ENCODE measurements around the gene UNC13B. TPM values are rescaled to one million over a fixed set of nuclear protein-coding genes. Genes with fewer than 3 reads are reported as not detected.

Gene UNC13B
- total RNA-seq, 2 donors from 2014 or later: 1.4 to 1.7 TPM

DNA sequence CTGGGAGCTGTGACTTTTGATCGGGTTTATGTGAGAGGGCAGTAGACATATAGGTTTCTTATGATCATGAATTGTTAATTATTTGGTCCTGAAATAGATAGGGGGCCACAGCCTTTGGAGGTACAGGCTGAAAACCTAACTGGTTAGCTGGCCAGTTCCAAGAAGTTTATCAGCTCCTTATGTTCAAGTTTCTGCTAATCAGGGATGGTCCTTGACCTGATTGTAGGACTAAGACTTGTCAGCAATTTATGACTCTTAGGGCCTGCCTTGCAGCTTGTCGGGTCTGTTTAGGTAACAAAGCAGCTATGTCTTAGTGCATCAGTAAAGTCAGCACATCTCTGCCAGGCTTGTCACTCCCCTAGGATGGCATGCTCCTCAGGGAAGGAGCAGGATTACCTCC, 176.3 kb downstream of the UNC13B start:
- no peak overlapping the region for H3K4me3 Mint-ChIP-seq
- H3K36me3 Mint-ChIP-seq (ENCODE audit: low read depth): no peaks in the 10 kb centered on the region
- peaks cover 13% of the 10 kb centered on the region for H3K27me3 Mint-ChIP-seq
- H3K27ac Mint-ChIP-seq: no peak overlapping the region
- no peak for ATAC-seq (replicated peaks)
- H3K4me1 Mint-ChIP-seq: no peaks in the 10 kb centered on the region
- no peaks in the 10 kb centered on the region for H3K9me3 Mint-ChIP-seq

DNA sequence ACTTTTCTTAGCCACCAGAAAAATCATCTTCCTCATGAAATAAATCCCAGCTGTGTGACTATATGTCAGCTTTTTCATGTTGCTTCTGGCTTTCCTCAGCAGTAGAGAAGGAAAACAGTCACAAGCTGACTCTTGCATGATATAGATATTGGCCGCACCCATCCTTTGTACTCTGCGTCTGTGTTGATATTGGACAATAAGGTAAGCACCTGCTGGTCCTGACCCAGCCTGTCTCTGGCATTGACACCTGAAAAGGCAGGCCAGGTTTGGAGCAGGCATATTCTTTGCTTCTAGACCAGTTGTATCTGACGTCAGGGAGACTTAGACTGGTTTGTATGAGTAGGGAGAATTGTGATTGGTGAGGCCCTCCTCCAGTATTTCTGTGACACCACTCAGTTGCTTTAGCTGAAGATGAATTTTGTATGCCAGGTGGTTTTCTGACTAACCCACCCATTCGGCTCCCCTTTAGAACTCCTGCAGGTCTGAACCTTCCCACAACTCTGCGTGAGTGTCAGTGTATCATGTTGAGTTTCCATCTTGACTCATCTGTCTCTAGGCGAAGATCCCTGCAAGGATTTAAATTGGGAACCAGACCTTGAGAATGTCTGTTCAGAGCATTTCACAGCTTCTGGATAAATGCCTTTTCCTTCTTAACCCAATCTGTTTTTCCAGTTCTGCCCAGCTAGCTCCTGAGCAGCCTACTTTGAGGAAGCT, 176.9 kb downstream of the UNC13B start:
- Mint-ChIP-seq H3K4me1 (no peaks in the 10 kb centered on the region), H3K36me3 (ENCODE audit: low read depth) (no peaks in the 10 kb centered on the region), H3K27me3 (peaks cover 16% of the 10 kb centered on the region), H3K27ac (no peak overlapping the region), H3K4me3 (no peak overlapping the region), H3K9me3 (no peaks in the 10 kb centered on the region)
- ATAC-seq (replicated peaks): no peak

DNA sequence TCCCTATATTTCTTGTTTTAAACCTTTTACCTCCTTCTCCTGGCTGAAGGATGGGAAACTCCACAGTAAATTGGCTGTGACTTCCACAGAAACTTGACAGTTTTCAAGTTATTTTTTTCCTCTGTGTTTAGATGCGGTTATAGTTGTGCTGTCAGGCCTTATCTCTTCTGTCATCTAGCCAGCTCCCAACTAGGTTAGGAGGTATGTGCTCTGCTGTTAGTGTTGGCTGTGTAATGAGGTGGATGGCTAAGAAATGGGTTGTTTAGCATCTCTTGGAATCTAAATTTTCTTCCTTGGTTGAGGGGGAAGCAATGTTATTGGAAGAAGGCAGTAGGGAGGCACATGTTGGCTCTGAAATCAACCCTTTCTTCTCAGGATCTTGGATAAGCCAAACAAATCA, 178.2 kb downstream of the UNC13B start:
- Mint-ChIP-seq H3K9me3 (no peaks in the 10 kb centered on the region), H3K27me3 (peaks cover 16% of the 10 kb centered on the region), H3K4me3 (no peak overlapping the region), H3K27ac (no peak overlapping the region), H3K36me3 (ENCODE audit: low read depth) (no peaks in the 10 kb centered on the region), H3K4me1 (no peaks in the 10 kb centered on the region)
- no peak for ATAC-seq (replicated peaks)

DNA sequence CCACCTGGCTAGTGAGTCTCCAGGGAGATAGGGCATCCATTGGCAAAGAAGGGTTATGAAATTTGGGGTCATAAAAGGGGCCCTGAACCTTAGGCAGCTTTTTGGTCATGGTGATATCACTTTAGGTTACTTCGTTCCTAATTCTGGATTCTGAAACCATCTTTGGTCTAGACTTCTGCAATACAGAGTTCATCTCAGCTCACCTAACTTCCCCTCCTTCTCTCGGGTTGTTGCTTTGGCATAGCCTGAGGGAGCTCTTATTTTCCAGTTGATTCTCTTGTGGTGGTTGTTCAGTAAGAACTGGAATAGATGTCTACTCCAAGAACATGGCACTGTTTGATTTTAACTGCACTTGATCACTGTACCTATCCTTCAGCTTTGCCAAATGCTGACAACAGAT, 179.2 kb downstream of the UNC13B start:
- Mint-ChIP-seq H3K27me3 (peaks cover 14% of the 10 kb centered on the region), H3K9me3 (no peaks in the 10 kb centered on the region), H3K4me1 (no peaks in the 10 kb centered on the region), H3K4me3 (no peak overlapping the region), H3K36me3 (ENCODE audit: low read depth) (no peaks in the 10 kb centered on the region), H3K27ac (no peak overlapping the region)
- ATAC-seq (replicated peaks): no peak

DNA sequence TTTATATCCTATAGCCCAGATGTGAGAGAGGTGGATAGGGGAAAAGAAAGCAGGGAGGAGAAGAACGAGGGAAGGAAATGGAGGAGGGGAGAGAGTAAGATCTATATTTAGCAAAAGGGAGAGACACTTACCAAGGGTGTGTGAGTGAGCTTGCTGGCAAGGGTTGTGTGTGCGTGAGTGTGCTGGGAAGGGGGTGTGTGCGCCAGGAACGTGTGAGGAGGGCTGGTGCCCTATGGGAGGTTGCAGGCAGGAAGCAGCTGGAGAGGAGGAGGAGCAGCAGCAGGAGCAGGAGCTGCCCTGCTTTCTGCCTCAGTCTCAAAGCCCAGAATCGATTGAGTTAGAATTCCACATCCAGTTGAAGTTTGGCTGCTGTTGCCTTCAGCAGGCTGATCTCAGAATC, 179.8 kb downstream of the UNC13B start:
- Mint-ChIP-seq H3K36me3 (ENCODE audit: low read depth) (no peaks in the 10 kb centered on the region), H3K27ac (no peak overlapping the region), H3K27me3 (peaks cover 12% of the 10 kb centered on the region), H3K4me3 (no peak overlapping the region), H3K4me1 (no peaks in the 10 kb centered on the region), H3K9me3 (no peaks in the 10 kb centered on the region)
- ATAC-seq (replicated peaks): no peak

DNA sequence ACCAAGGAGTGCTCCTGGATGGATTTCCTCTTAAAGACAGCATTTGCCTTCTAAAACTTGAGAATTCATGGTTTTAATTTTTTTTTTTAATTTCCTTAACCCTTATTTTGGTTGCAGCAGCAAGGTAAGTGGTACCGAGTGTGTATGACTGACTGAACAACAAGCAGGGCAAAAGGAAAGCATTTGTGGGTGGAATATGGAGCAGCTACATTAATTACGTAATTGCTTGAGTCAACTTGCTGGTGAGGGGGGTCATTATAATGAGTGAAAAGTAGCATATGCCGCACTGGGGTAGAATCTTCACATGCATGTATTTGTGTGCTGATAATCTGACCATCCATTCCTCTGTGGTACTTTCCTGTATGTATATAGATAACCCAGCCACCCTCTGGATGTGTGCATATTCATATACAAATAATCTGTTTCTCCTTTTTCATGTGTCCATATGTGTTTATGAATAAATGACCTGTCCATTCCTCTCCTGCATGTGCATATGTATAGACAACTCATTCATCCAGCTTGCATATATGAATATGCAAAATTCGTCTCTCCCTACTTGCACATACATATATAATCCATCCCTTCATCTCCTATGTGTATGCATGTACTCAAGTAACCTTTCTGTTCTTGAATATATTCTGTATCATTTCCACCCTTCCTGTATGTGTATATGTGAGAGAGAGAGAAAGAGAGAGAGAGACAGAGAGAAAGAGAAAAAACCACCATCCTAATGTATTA, 180.6 kb downstream of the UNC13B start:
- peaks cover 8% of the 10 kb centered on the region for H3K27me3 Mint-ChIP-seq
- no peaks in the 10 kb centered on the region for H3K4me1 Mint-ChIP-seq
- no peak overlapping the region for H3K27ac Mint-ChIP-seq
- H3K36me3 Mint-ChIP-seq (ENCODE audit: low read depth): no peaks in the 10 kb centered on the region
- H3K9me3 Mint-ChIP-seq: no peaks in the 10 kb centered on the region
- ATAC-seq (replicated peaks): no peak
- no peak overlapping the region for H3K4me3 Mint-ChIP-seq

DNA sequence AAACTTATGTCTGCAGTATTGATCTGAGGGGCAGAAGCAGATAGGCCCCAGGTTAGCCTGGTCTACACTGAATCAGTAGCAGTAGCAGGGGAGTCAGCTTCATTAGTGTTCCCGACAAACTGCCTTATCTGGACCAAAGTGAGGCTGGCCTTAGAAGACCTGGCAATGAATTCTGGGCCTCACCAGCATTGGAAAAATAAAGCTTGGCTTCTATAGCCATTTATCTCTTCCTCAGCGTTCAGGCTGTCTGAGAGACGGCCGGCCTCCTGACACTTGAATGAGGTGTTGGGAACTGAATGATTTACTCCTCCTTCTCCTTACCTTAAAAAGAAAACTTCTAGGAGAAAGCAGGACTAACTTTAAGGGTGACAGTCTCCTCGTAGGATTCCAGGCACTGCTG, 186.3 kb downstream of the UNC13B start:
- Mint-ChIP-seq H3K9me3 (no peaks in the 10 kb centered on the region), H3K27me3 (peaks cover 6% of the 10 kb centered on the region)

DNA sequence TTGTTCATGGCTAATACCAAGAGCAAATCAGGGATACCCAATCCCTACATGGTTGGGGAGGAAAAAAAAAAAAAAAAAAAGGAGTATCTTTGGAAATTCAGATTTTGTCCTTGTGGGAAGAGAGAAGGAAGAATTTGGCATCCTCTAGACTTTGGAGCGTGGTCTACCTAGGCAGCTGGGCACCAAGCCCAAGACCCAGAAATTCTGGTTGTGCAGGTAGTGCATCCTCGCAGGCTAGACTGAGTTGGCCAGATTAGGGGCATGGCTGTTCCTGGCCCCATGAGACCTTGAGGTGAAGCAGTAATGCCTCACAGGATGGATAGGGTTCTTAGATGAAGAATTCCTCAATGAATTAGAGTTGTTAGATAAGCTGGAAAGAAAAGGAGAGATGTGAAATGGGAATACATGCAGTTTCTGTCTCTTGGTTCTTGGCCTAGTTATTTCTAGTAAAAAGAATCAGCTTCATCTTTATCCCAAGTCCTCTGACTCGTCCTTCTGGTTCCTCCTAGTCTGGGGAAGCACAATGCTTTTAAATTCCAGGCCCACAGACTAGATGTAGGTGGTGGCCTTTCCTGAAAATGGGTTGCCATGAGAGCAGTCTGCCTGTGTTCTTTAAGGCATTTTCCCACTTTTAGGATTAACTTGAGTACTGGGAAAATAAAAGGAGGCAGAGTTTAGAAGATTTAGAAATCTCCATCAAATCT, 187.6 kb downstream of the UNC13B start:
- H3K4me3 Mint-ChIP-seq: no peak overlapping the region
- H3K9me3 Mint-ChIP-seq: no peaks in the 10 kb centered on the region
- peaks cover 3% of the 10 kb centered on the region for H3K27me3 Mint-ChIP-seq
- H3K27ac Mint-ChIP-seq: no peak overlapping the region
- H3K4me1 Mint-ChIP-seq: no peaks in the 10 kb centered on the region
- no peaks in the 10 kb centered on the region for H3K36me3 Mint-ChIP-seq (ENCODE audit: low read depth)
- no peak for ATAC-seq (replicated peaks)

More for the DNA sequence above, 186.3 kb downstream of the UNC13B start:
- ATAC-seq (replicated peaks): no peak
- Mint-ChIP-seq H3K4me1 (no peaks in the 10 kb centered on the region), H3K27ac (no peak overlapping the region), H3K36me3 (ENCODE audit: low read depth) (no peaks in the 10 kb centered on the region), H3K4me3 (no peak overlapping the region)

DNA sequence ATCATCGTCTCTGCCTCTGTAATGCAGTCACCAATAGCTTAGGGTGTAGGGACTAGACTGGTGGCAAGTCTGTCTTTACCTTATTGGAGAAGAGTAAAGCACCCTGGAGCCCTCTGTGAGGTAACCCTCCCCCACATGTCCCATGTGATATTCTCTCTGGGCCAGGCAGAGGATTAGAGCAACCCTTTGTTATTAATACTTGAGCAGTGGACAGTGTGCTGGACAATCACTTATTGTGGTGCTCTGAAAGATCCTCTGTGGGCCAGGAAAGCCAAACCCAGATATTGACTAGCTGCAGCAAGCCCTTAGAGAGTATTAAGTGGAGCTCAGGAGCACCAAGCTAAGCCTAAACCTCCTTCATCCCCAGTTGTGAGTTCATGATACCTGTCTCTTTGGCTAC, 188.4 kb downstream of the UNC13B start:
- ATAC-seq (replicated peaks): no peak

DNA sequence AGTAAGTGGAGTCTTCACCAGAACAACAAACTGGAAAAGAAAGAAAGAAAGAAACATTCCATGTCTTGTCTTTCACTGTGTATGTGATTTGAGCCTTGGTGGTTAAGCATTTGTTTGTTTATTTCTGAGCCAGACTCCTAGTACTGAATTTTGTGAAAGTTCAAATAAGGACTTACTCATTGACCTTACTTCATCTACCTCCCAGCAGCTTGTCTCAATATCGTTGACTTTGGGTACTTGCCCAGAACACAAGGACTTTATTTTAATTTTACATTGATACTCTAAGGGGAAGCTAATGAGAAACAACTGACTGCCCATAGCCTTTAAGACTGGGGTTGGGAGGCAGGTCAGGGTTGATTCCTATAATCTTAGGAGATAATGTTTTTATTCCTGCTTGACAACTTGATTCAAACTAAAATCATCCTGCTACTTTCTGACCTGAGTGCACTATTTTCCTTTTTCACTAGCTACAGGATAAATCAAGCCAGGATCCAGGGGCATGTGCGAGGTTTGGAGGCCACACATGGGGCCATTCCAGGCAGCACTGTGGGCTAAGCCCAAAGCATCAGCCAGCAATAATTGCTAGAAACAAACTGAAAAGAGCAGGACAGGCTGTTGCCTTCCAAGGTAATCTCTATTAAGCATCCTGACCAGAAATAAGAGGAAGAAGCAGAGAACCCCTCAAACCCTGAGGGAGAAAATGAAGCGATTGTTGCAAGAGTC, 189.2 kb downstream of the UNC13B start:
- H3K27me3 Mint-ChIP-seq: peaks cover 3% of the 10 kb centered on the region
- no peaks in the 10 kb centered on the region for H3K36me3 Mint-ChIP-seq (ENCODE audit: low read depth)
- H3K4me1 Mint-ChIP-seq: no peaks in the 10 kb centered on the region
- ATAC-seq (replicated peaks): no peak
- no peaks in the 10 kb centered on the region for H3K9me3 Mint-ChIP-seq
- H3K4me3 Mint-ChIP-seq: no peak overlapping the region
- no peak overlapping the region for H3K27ac Mint-ChIP-seq

More for the DNA sequence above, 188.4 kb downstream of the UNC13B start:
- Mint-ChIP-seq H3K36me3 (ENCODE audit: low read depth) (no peaks in the 10 kb centered on the region), H3K4me3 (no peak overlapping the region), H3K9me3 (no peaks in the 10 kb centered on the region), H3K27me3 (peaks cover 3% of the 10 kb centered on the region), H3K27ac (no peak overlapping the region), H3K4me1 (no peaks in the 10 kb centered on the region)

DNA sequence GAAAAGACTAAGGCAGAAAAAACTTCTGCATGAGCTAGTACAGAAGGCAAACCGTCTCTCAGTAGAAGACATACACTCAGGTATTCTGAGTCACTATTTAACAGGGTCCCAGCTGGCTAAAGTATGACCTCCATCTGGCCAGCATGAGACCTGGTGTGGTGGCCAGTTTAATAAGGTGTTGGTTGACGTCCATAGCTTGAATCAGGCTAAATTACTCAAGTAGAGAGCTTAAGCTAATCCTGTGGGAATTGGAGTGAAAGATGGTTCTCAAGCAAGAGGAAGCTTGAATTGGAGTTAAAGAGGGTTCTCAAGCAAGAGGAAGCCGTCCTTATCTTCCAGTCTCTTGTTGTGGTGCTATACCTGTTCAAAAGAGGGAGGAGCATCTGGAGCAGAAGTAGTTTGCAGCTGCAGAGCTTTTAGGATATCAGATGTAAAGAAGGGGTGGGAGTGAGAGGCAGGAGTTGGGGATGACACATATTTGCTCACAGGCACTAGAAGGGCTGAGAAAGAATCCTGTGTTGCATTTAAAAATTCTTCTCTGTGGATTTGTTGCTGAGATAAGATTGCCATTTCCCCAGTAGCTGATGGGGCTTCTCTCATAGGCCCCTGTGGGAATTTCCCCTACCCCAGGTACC, 192.0 kb downstream of the UNC13B start:
- H3K9me3 Mint-ChIP-seq: no peaks in the 10 kb centered on the region
- peaks cover 3% of the 10 kb centered on the region for H3K27me3 Mint-ChIP-seq
- no peak overlapping the region for H3K27ac Mint-ChIP-seq
- no peaks in the 10 kb centered on the region for H3K36me3 Mint-ChIP-seq (ENCODE audit: low read depth)
- no peak overlapping the region for H3K4me3 Mint-ChIP-seq
- H3K4me1 Mint-ChIP-seq: no peaks in the 10 kb centered on the region
- no peak for ATAC-seq (replicated peaks)

DNA sequence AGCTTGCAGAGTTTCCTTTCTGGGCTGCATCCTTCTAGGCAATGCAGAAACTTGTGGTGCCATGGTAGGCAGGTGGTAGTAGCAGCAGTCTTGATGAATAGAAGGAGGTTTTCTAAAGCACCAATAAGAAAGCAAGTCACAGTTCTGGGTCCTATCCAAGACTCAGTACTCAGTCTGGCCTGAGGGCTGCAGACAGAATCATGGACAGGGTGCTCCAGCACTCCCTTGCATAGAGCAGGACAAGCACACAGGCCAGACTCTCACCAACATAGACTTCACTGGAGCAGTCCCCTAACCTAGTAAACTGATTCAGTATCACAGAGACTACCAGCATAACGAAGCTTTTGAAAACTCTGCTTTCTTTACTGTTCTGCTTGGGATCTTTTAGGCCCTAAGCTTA, 194.1 kb downstream of the UNC13B start:
- no peak overlapping the region for H3K27ac Mint-ChIP-seq
- H3K4me1 Mint-ChIP-seq: no peaks in the 10 kb centered on the region
- no peaks in the 10 kb centered on the region for H3K9me3 Mint-ChIP-seq
- no peak overlapping the region for H3K4me3 Mint-ChIP-seq
- no peaks in the 10 kb centered on the region for H3K36me3 Mint-ChIP-seq (ENCODE audit: low read depth)
- peaks cover 11% of the 10 kb centered on the region for H3K27me3 Mint-ChIP-seq
- ATAC-seq (replicated peaks): no peak

DNA sequence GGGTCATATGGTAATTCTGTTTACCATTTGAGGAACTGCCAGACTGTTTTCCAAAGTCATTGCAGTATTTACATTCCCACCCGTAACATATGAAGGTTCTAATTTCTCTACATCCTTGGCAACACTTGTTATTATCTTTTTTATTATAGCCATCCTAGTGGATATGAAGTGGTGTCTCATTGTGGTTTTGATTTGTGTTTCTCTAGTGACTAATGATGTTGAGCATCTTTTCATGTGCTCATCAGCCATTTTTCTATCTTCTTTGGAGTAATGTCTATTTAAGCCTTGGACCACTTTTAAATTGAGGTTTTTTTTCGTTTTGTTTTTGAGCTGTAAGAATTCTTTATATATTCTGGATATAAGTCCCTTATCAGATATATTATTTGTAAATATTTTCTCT, 195.3 kb downstream of the UNC13B start:
- peaks cover 8% of the 10 kb centered on the region for H3K27me3 Mint-ChIP-seq
- H3K4me3 Mint-ChIP-seq: no peak overlapping the region
- no peak overlapping the region for H3K27ac Mint-ChIP-seq

DNA sequence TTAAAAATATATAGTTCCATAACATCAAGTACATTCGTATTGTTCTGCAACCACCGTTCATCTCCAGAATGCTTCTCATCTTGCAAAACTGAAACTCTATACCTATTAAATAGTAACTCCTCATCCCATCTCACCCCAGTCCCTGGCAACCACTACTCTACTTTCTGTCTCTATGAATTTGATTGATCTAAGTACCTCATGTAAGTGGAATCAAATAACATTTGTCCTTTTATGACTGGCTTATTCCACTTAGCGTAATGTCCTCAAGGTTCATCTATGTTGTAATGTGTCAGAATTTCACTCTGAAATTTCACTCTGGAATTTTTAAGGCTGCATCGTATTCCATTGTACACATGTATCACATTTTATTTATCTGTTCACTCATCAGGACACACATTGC, 196.0 kb downstream of the UNC13B start:
- no peaks in the 10 kb centered on the region for H3K9me3 Mint-ChIP-seq
- H3K4me1 Mint-ChIP-seq: no peaks in the 10 kb centered on the region
- no peak for ATAC-seq (replicated peaks)
- no peak overlapping the region for H3K4me3 Mint-ChIP-seq
- peaks cover 8% of the 10 kb centered on the region for H3K27me3 Mint-ChIP-seq
- no peaks in the 10 kb centered on the region for H3K36me3 Mint-ChIP-seq (ENCODE audit: low read depth)
- H3K27ac Mint-ChIP-seq: no peak overlapping the region

More for the DNA sequence above, 195.3 kb downstream of the UNC13B start:
- Mint-ChIP-seq H3K36me3 (ENCODE audit: low read depth) (no peaks in the 10 kb centered on the region), H3K9me3 (no peaks in the 10 kb centered on the region), H3K4me1 (no peaks in the 10 kb centered on the region)
- no peak for ATAC-seq (replicated peaks)

Measured in activated T-helper 17 cell treated with anti-CD3 and anti-CD28 coated beads, Interleukin-2, amount 50 U/mL, for 72 hours (primary cell).